B cell (primary cell): Measurements from ENCODE around the gene TMEM115. TPM values are rescaled to one million over a fixed set of nuclear protein-coding genes. Genes with fewer than 3 reads are reported as not detected.
A peak's percentile ranks its signal among the peaks of the same experiment; 100 is the strongest.

Experiments used
- ATAC-seq: fragments of 200-7000 bp; cut with Tn5 transposase; one replicate; pipeline ENCODE4 v1.10.0; 2021; ENCODE audit warnings: low read depth, mild to moderate bottlenecking, moderate number of reproducible peaks, moderate library complexity
- CTCF ChIA-PET: fragments of 350-600 bp; sonication (Branson Sonifier 250); formaldehyde crosslinking; loops from one replicate; lab custom pipeline; 2021; ENCODE audit warnings: antibody characterized with exemption, inconsistent platforms; lab: Charles Lee
- POLR2A ChIA-PET: fragments of 350-600 bp; sonication (Branson Sonifier 250); formaldehyde crosslinking; loops from one replicate; lab custom pipeline; 2021; ENCODE audit warnings: antibody characterized with exemption; lab: Charles Lee
- DNase-seq: peaks from one replicate; pipeline ENCODE4 v3.0.0; 2013
- H2AFZ ChIP-seq: 2 replicates; pipeline ENCODE4 v1.6.1; 2012; ENCODE audit warnings: mild to moderate bottlenecking, low read depth, low read length; ENCODE audit not compliant: insufficient read depth, poor library complexity, severe bottlenecking
- H3K27ac ChIP-seq, 2 donors: 1 replicate in 1 of 2; 2 replicates in 1 of 2; pipeline ENCODE4 v1.5.1; 2012 to 2013; ENCODE audit warnings: low read length in 2 of 2, mild to moderate bottlenecking in 2 of 2, moderate library complexity in 1 of 2
- H3K27me3 ChIP-seq, 4 experiments: fragments of 200-600 bp in 1 of 4; sonication (generic) in 1 of 4; replicated peaks in 1 of 4; 1 replicate in 2 of 4; 2 replicates in 2 of 4; pipeline versions ENCODE4 v1.6.1 to v1.7.0; 2013 to 2016; ENCODE audit warnings: low read length in 3 of 4, mild to moderate bottlenecking in 2 of 4, mixed read lengths in 1 of 4, moderate library complexity in 1 of 4; ENCODE audit not compliant: insufficient read depth in 4 of 4, control insufficient read depth in 3 of 4; ENCODE audit errors: control extremely low read depth in 1 of 4
- H3K36me3 ChIP-seq, 2 experiments: replicated peaks in 1 of 2; 1 replicate in 1 of 2; 2 replicates in 1 of 2; pipeline versions ENCODE4 v1.6.1 to v1.7.1; 2013; ENCODE audit warnings: low read length in 1 of 2; ENCODE audit not compliant: insufficient read depth in 2 of 2, control insufficient read depth in 1 of 2; ENCODE audit errors: control extremely low read depth in 1 of 2, extremely low read depth in 1 of 2
- H3K4me1 ChIP-seq, 2 donors: fragments of 200-600 bp in 1 of 2; sonication (generic) in 1 of 2; 1 replicate in 1 of 2; 2 replicates in 1 of 2; pipeline versions ENCODE4 v1.5.1 to v1.6.1; 2013 to 2017; ENCODE audit warnings: low read length in 2 of 2; ENCODE audit not compliant: control insufficient read depth in 2 of 2, insufficient read depth in 2 of 2
- H3K4me2 ChIP-seq: replicated peaks from 2 replicates; pipeline ENCODE3; 2012; ENCODE audit warnings: mild to moderate bottlenecking, low read depth, low read length; ENCODE audit not compliant: poor library complexity, severe bottlenecking
- H3K4me3 ChIP-seq, 5 experiments: fragments of 200-600 bp in 1 of 5; sonication (generic) in 1 of 5; 1 replicate in 3 of 5; 2 replicates in 2 of 5; pipeline versions ENCODE4 v1.5.1 to v1.7.0; 2011 to 2016; ENCODE audit warnings: low read length in 4 of 5, mild to moderate bottlenecking in 4 of 5, low read depth in 2 of 5, control low read depth in 1 of 5, moderate library complexity in 1 of 5; ENCODE audit not compliant: insufficient read depth in 1 of 5; ENCODE audit errors: control extremely low read depth in 1 of 5, extremely low read depth in 1 of 5
- H3K79me2 ChIP-seq: fragments of 200-600 bp; sonication (generic); one replicate; pipeline ENCODE4 v1.6.0; 2016; ENCODE audit warnings: low read length; ENCODE audit not compliant: control insufficient read depth, insufficient read depth
- H3K9ac ChIP-seq: fragments of 200-600 bp; sonication (generic); 2 replicates; pipeline ENCODE4 v1.6.1; 2017; ENCODE audit warnings: mild to moderate bottlenecking, low read length, moderate library complexity
- H3K9me3 ChIP-seq, 3 donors: one replicate each; pipeline versions ENCODE4 v1.6.1 to v1.7.1; 2013; ENCODE audit warnings: low read length in 2 of 3; ENCODE audit not compliant: control insufficient read depth in 2 of 3, insufficient read depth in 1 of 3; ENCODE audit errors: control extremely low read depth in 1 of 3
- H4K20me1 ChIP-seq: 2 replicates; pipeline ENCODE4 v1.6.0; 2012; ENCODE audit warnings: mild to moderate bottlenecking, low read length; ENCODE audit not compliant: insufficient read depth, control insufficient read depth, poor library complexity, severe bottlenecking
- H3K27ac Mint-ChIP-seq: one replicate; pipeline ENCODE4 v1.8.0; 2021; ENCODE audit warnings: mixed read lengths
- H3K27me3 Mint-ChIP-seq: one replicate; pipeline ENCODE4 v1.8.0; 2021; ENCODE audit warnings: mixed read lengths
- H3K4me1 Mint-ChIP-seq: one replicate; pipeline ENCODE4 v1.8.0; 2021; ENCODE audit warnings: mixed read lengths
- H3K4me3 Mint-ChIP-seq: one replicate; pipeline ENCODE4 v1.8.0; 2021; ENCODE audit warnings: mixed read lengths
- H3K9me3 Mint-ChIP-seq: one replicate; pipeline ENCODE4 v1.8.0; 2022; ENCODE audit warnings: mixed read lengths; ENCODE audit not compliant: insufficient read depth
- CTCF ChIP-seq: fragments of 200-600 bp; IDR thresholded peaks from one replicate; pipeline ENCODE4 v1.8.0; 2022; ENCODE audit warnings: antibody characterized with exemption, mild to moderate bottlenecking
- EZH2 ChIP-seq: IDR thresholded peaks from 2 replicates; pipeline ENCODE4 v1.6.1; 2012; ENCODE audit warnings: borderline replicate concordance, low read depth, mild to moderate bottlenecking, moderate library complexity, low read length; ENCODE audit not compliant: insufficient read depth, poor library complexity, severe bottlenecking
- WGBS: methylation state at CpG from one replicate; pipeline ENCODE4 v1.1.5; 2013; ENCODE audit warnings: missing lambda C conversion rate; ENCODE audit not compliant: insufficient coverage; 5-methylcytosine and 5-hydroxymethylcytosine counted together
- intact Hi-C: fragments of 100-400 bp; cut with micrococcal nuclease; formaldehyde crosslinking; loops from one replicate; pipeline ENCODE4 v1.10.0; 2022
- polyA plus RNA-seq: library from polyadenylated mRNA; depleted of rRNA; stranded (reverse); fragments of >200 nt; gene quantifications from 2 replicates; pipeline ENCODE4 v1.2.3, GENCODE V29; 2012
- total RNA-seq, 2 donors: library from RNA; stranded (reverse); fragments of 120-200 nt in 1 of 2; gene quantifications; 1 replicate in 1 of 2; 2 replicates in 1 of 2; pipeline versions ENCODE4 v1.2.3 to v1.2.4, GENCODE V29; 2013 to 2022

TMEM115 gene
- total and polyA plus RNA-seq, 2 donors (not counting 1 experiment from before 2014, with no cell fraction given): 19.8 to 27.2 TPM

- Mint-ChIP-seq H3K9me3 (no peaks in the 10 kb centered on the region), H3K27ac (peak overlapping the region; percentile 80), H3K4me1 (peaks cover 47% of the 10 kb centered on the region), H3K4me3 (peak overlapping the region; percentile 87), H3K27me3 (no peaks in the 10 kb centered on the region)
- Histone ChIP-seq H3K27ac (peak overlapping the region; percentile 94 to 96), H3K4me2 (peak overlapping the region; percentile 95), H4K20me1 (peaks cover 2% of the 10 kb centered on the region), H3K9me3 (peaks cover 0 to 3% (median 0%) of the 10 kb centered on the region in 3 donors), H3K4me1 (peaks cover 24 to 56% of the 10 kb centered on the region in 2 donors), H3K36me3 (peaks cover 0 to 21% of the 10 kb centered on the region in 2 experiments), H3K79me2 (peaks cover 12% of the 10 kb centered on the region), H2AFZ (peak overlapping the region; percentile 99), H3K9ac (peak overlapping the region; percentile 96), H3K27me3 (no peaks in the 10 kb centered on the region), H3K4me3 (peak overlapping the region in 4 of 5 experiments; percentile 65 to 95 (median 77))
- 56% methylated on average over 14 of the region's 14 CpGs for WGBS
- ChIA-PET CTCF (interaction anchor here (0.6 to 2.4 kb wide), 9 partner anchors 15 to 234 kb away, joined by 3 to 9 read pairs (median 4); partner anchors contain the start of genes CYB561D2, HYAL3, IFRD2 and NAA80), POLR2A (interaction anchor here (1.0 to 2.3 kb wide), 2 partner anchors 15 to 23 kb away, joined by 16 to 24 read pairs; partner anchors contain the start of genes HYAL3 and NAA80)
- intact Hi-C loops: loop anchor here (5.0 kb wide), 1 partner anchor 85 kb away; the partner anchor contains the start of gene GNAI2
- ATAC-seq (no peak), DNase-seq (no peak)
- no peak for TF ChIP-seq CTCF
- no peak for TF ChIP-seq EZH2
Measured at GRCh38 chr3:50322115-50322385, 37.3 kb downstream of the TMEM115 start.
